Endothelial cell of umbilical vein (primary cell): Measurements from ENCODE around the gene BRF1. TPM values are rescaled to one million over a fixed set of nuclear protein-coding genes. Genes with fewer than 3 reads are reported as not detected.

Source experiments
- BruUV-seq: library from RNA; stranded (reverse); fragments of 400-500 nt; replicated peaks from 2 replicates; lab custom pipeline; 2021; lab: Mats Ljungman, UMichigan
- CTCF ChIA-PET: fragments of 300-600, 350-600 bp; sonication (Branson Sonifier 250); formaldehyde crosslinking; loops from one replicate; lab custom pipeline; 2021; ENCODE audit warnings: antibody characterized with exemption, inconsistent platforms; lab: Charles Lee
- POLR2A ChIA-PET: fragments of 300-600, 350-600 bp; sonication (Branson Sonifier 250); formaldehyde crosslinking; loops from one replicate; lab custom pipeline; 2021; ENCODE audit warnings: antibody characterized with exemption, inconsistent platforms; lab: Charles Lee
- DNase-seq: peaks from one replicate; pipeline ENCODE4 v3.0.0-alpha.2; 2011; ENCODE audit warnings: low read depth, low spot score
- FAIRE-seq: peaks from 2 replicates; lab custom pipeline; 2011; peaks lifted over from hg19 to GRCh38; lab: Jason Lieb, UNC
- H2AFZ ChIP-seq: 2 replicates; pipeline ENCODE4 v1.6.0; 2012; ENCODE audit warnings: low read depth, low read length, control low read depth, inconsistent platforms
- H3K27ac ChIP-seq: 2 replicates; pipeline ENCODE4 v1.5.1; 2011; ENCODE audit warnings: low read depth, mild to moderate bottlenecking, control low read depth, low read length, moderate library complexity; ENCODE audit not compliant: insufficient read depth
- H3K27me3 ChIP-seq, 2 experiments: 2 replicates each; pipeline versions ENCODE4 v1.6.0 to v1.6.1; 2011; ENCODE audit warnings: low read length in 2 of 2, mixed read lengths in 1 of 2; ENCODE audit not compliant: control insufficient read depth in 2 of 2, insufficient read depth in 2 of 2
- H3K36me3 ChIP-seq, 2 experiments: 2 replicates in 1 of 2; 3 replicates in 1 of 2; pipeline ENCODE4 v1.5.1; 2011; ENCODE audit warnings: low read length in 2 of 2, mild to moderate bottlenecking in 1 of 2, moderate library complexity in 1 of 2; ENCODE audit not compliant: control insufficient read depth in 2 of 2, insufficient read depth in 2 of 2; ENCODE audit errors: extremely low read depth in 1 of 2
- H3K4me1 ChIP-seq: 3 replicates; pipeline ENCODE4 v1.5.1; 2011; ENCODE audit warnings: mild to moderate bottlenecking, low read length; ENCODE audit not compliant: control insufficient read depth, insufficient read depth; ENCODE audit errors: extremely low read depth
- H3K4me2 ChIP-seq: 2 replicates; pipeline ENCODE4 v1.6.1; 2011; ENCODE audit warnings: low read length, control low read depth, mixed read lengths; ENCODE audit not compliant: insufficient read depth
- H3K4me3 ChIP-seq, 3 experiments: fragments of 200-600 bp in 1 of 3; sonication (generic), shearing (Covaris generic) in 1 of 3; replicated peaks in 1 of 3; 2 replicates each; pipeline ENCODE4 v1.5.1; 2011 to 2016; ENCODE audit warnings: control low read depth in 3 of 3, low read length in 3 of 3, mild to moderate bottlenecking in 2 of 3, inconsistent platforms in 1 of 3, low read depth in 1 of 3, moderate library complexity in 1 of 3; ENCODE audit not compliant: insufficient read depth in 1 of 3
- H3K79me2 ChIP-seq: 2 replicates; pipeline ENCODE4 v1.6.0; 2012; ENCODE audit warnings: low read length, inconsistent platforms; ENCODE audit not compliant: control insufficient read depth, insufficient read depth
- H3K9ac ChIP-seq: replicated peaks from 2 replicates; pipeline ENCODE3; 2011; ENCODE audit warnings: low read length, control low read depth; ENCODE audit not compliant: insufficient read depth; ENCODE audit errors: extremely low read depth
- H3K9me1 ChIP-seq: replicated peaks from 3 replicates; pipeline ENCODE4 v1.6.0; 2011; ENCODE audit warnings: mild to moderate bottlenecking, low read length; ENCODE audit not compliant: control insufficient read depth, insufficient read depth; ENCODE audit errors: extremely low read depth
- H3K9me3 ChIP-seq: replicated peaks from 2 replicates; pipeline ENCODE4 v1.5.1; 2012; ENCODE audit warnings: low read length, inconsistent platforms; ENCODE audit not compliant: control insufficient read depth, insufficient read depth
- H4K20me1 ChIP-seq: replicated peaks from 2 replicates; pipeline ENCODE3; 2011; ENCODE audit warnings: mild to moderate bottlenecking, low read length; ENCODE audit not compliant: control insufficient read depth, insufficient read depth; ENCODE audit errors: extremely low read depth
- CTCF ChIP-seq, 2 donors: IDR thresholded peaks; 1 replicate in 1 of 2; 2 replicates in 1 of 2; pipeline ENCODE4 v1.5.1; 2011; ENCODE audit warnings: low read length in 2 of 2, mild to moderate bottlenecking in 2 of 2, moderate library complexity in 2 of 2, control low read depth in 1 of 2, inconsistent platforms in 1 of 2, low read depth in 1 of 2; ENCODE audit not compliant: insufficient read depth in 1 of 2; ENCODE audit errors: extremely low read depth in 1 of 2
- EZH2 ChIP-seq: IDR thresholded peaks from 2 replicates; pipeline ENCODE4 v1.6.1; 2012; ENCODE audit warnings: borderline replicate concordance, low read depth, mild to moderate bottlenecking, moderate library complexity, low read length, inconsistent platforms; ENCODE audit not compliant: severe bottlenecking
- FOS ChIP-seq: IDR thresholded peaks from 2 replicates; pipeline ENCODE4 v1.6.1; 2011; ENCODE audit warnings: mild to moderate bottlenecking, low read length, moderate library complexity, borderline replicate concordance; ENCODE audit not compliant: insufficient read depth
- GATA2 ChIP-seq: IDR thresholded peaks from 2 replicates; pipeline ENCODE4 v1.7.0; 2011; ENCODE audit warnings: low read depth, mild to moderate bottlenecking, moderate library complexity, mixed read lengths, low read length; ENCODE audit not compliant: insufficient read length, insufficient read depth
- JUN ChIP-seq: IDR thresholded peaks from 2 replicates; pipeline ENCODE4 v1.6.1; 2011; ENCODE audit warnings: borderline replicate concordance, low read depth; ENCODE audit not compliant: insufficient read length, insufficient read depth
- MAX ChIP-seq: IDR thresholded peaks from 2 replicates; pipeline ENCODE4 v1.6.1; 2011; ENCODE audit not compliant: insufficient read depth, insufficient read length
- MYC ChIP-seq: IDR thresholded peaks from one replicate; pipeline ENCODE4 v1.6.1; 2011; ENCODE audit warnings: mild to moderate bottlenecking, low read depth, low read length
- POLR2A ChIP-seq: IDR thresholded peaks from 2 replicates; pipeline ENCODE4 v1.6.1; 2012; ENCODE audit warnings: low read depth, mild to moderate bottlenecking, control low read depth, low read length
- POLR2AphosphoS5 ChIP-seq: IDR thresholded peaks from 2 replicates; pipeline ENCODE4 v1.6.1; 2012; ENCODE audit warnings: low read depth, mild to moderate bottlenecking, control low read depth, low read length, moderate library complexity; ENCODE audit not compliant: insufficient read depth
- dilution Hi-C: fragments of 300-500 bp; cut with MboI; formaldehyde crosslinking; loops from one replicate; pipeline ENCODE4 v1.15.0; 2019; ENCODE audit warnings: low sequenced_read_pairs; ENCODE audit not compliant: extremely low pct_ligation_motif_present
- intact Hi-C: fragments of 100-400 bp; cut with micrococcal nuclease; formaldehyde crosslinking; loops from one replicate; pipeline ENCODE4 v1.10.0; 2022
- polyA plus RNA-seq, 4 experiments: library from polyadenylated mRNA; depleted of rRNA in 3 of 4; stranded (reverse) in 3 of 4; unstranded in 1 of 4; fragments of >200 nt; gene quantifications; 2 replicates each; pipeline versions ENCODE4 v1.2.1 to v1.2.3, GENCODE V29; 2011 to 2012; ENCODE audit warnings: missing spikeins in 1 of 4
- total RNA-seq: library from RNA; stranded (reverse); gene quantifications from 2 replicates; pipeline ENCODE4 v1.2.3, GENCODE V29; 2021

Gene BRF1
- total and polyA plus RNA-seq, 2 donors (not counting 3 experiments of a cell fraction or from before 2014, with no cell fraction given): 19.0 to 47.2 TPM

GRCh38 chr14:105332350-105332874, 31.6 kb upstream of the BRF1 start:
- peaks cover 13% of the 10 kb centered on the region for H3K4me1 ChIP-seq
- FAIRE-seq: no peak
- CTCF ChIA-PET: no interaction called here

More at GRCh38 chr14:105332350-105332874, 31.6 kb upstream of the BRF1 start:
- POLR2A ChIA-PET: no interaction called here
- no peaks in the 10 kb centered on the region for H4K20me1 ChIP-seq
- no peaks in the 10 kb centered on the region for H3K27me3 ChIP-seq
- no peaks in the 10 kb centered on the region for H3K36me3 ChIP-seq
- TF ChIP-seq MYC (no peak), POLR2AphosphoS5 (no peak), EZH2 (no peak), FOS (no peak), MAX (no peak), GATA2 (no peak), POLR2A (no peak), JUN (no peak), CTCF (IDR thresholded peaks at IDR 0.05; ENCODE audit: extremely low read depth in 1 of 2, insufficient read depth in 1 of 2, low read depth in 1 of 2, low read length in 2 of 2) (no peak)
- H2AFZ ChIP-seq: no peak overlapping the region
- dilution Hi-C loops (no loop called here), intact Hi-C loops (no loop called here)
- peaks cover 15% of the 10 kb centered on the region for H3K79me2 ChIP-seq
- H3K4me2 ChIP-seq: no peak overlapping the region
- H3K4me3 ChIP-seq: no peak overlapping the region
- H3K9ac ChIP-seq: no peak overlapping the region
- no peak for DNase-seq
- H3K9me1 ChIP-seq: no peaks in the 10 kb centered on the region
- no peaks in the 10 kb centered on the region for H3K9me3 ChIP-seq
- H3K27ac ChIP-seq: no peak overlapping the region
- BruUV-seq: no TSS peak
